OCI-LY7 (cell line): ENCODE measurements around the gene CD164L2. TPM values are rescaled to one million over a fixed set of nuclear protein-coding genes. Genes with fewer than 3 reads are reported as not detected.

Experiments
- BruUV-seq: library from RNA; stranded (reverse); fragments of 400-500 nt; replicated peaks from 2 replicates; lab custom pipeline; 2021; lab: Mats Ljungman, UMichigan
- CTCF ChIA-PET: fragments of 300-600 bp; sonication (Branson Sonifier 250); formaldehyde crosslinking; loops from one replicate; lab custom pipeline; 2022; ENCODE audit warnings: antibody characterized with exemption; ENCODE audit not compliant: unreplicated experiment; lab: Charles Lee
- POLR2A ChIA-PET: fragments of 300-600 bp; sonication (Branson Sonifier 250); formaldehyde crosslinking; loops from one replicate; lab custom pipeline; 2022; ENCODE audit warnings: antibody characterized with exemption; lab: Charles Lee
- DNase-seq: peaks from one replicate; pipeline ENCODE4 v3.0.0-alpha.2; 2015; ENCODE audit warnings: low spot score
- H2AFZ ChIP-seq: fragments of 200-600 bp; sonication (generic), shearing (Covaris generic); 2 replicates; pipeline ENCODE4 v1.6.1; 2014; ENCODE audit warnings: mild to moderate bottlenecking, antibody characterized with exemption, low read length, moderate library complexity
- H3K27ac ChIP-seq: fragments of 200-600 bp; sonication (generic); 2 replicates; pipeline ENCODE4 v1.5.1; 2014; ENCODE audit warnings: mixed run types, low read depth, mild to moderate bottlenecking, moderate library complexity, low read length, inconsistent platforms; ENCODE audit not compliant: poor library complexity, severe bottlenecking
- H3K36me3 ChIP-seq: fragments of 200-600 bp; sonication (generic); 2 replicates; pipeline ENCODE4 v1.6.1; 2014; ENCODE audit warnings: mild to moderate bottlenecking, antibody characterized with exemption, low read length, moderate library complexity, mixed read lengths; ENCODE audit not compliant: insufficient read depth
- H3K4me1 ChIP-seq: fragments of 200-600 bp; sonication (generic); 2 replicates; pipeline ENCODE4 v1.5.1; 2014; ENCODE audit warnings: mild to moderate bottlenecking, low read length; ENCODE audit not compliant: insufficient read depth, poor library complexity, severe bottlenecking
- H3K4me2 ChIP-seq: fragments of 200-600 bp; sonication (generic); 2 replicates; pipeline ENCODE4 v1.6.1; 2014; ENCODE audit warnings: mild to moderate bottlenecking, low read length
- H3K4me3 ChIP-seq: fragments of 200-600 bp; sonication (generic); 2 replicates; pipeline ENCODE4 v1.5.1; 2014; ENCODE audit warnings: mild to moderate bottlenecking, low read depth, low read length; ENCODE audit not compliant: poor library complexity, severe bottlenecking
- H3K79me2 ChIP-seq: fragments of 200-600 bp; sonication (generic); 2 replicates; pipeline ENCODE4 v1.6.1; 2016; ENCODE audit warnings: low read depth, mild to moderate bottlenecking, low read length, moderate library complexity, mixed read lengths; ENCODE audit not compliant: insufficient read depth
- H3K9me2 ChIP-seq: fragments of 200-600 bp; sonication (generic); 2 replicates; pipeline ENCODE4 v1.6.1; 2016; ENCODE audit warnings: mild to moderate bottlenecking, low read length, mixed read lengths; ENCODE audit not compliant: insufficient read depth
- H3K9me3 ChIP-seq: fragments of 200-600 bp; sonication (generic); 2 replicates; pipeline ENCODE4 v1.6.1; 2014; ENCODE audit warnings: mild to moderate bottlenecking, mixed run types, low read length, mixed read lengths
- H4K20me1 ChIP-seq: fragments of 200-600 bp; sonication (generic); 2 replicates; pipeline ENCODE4 v1.6.1; 2014; ENCODE audit warnings: mild to moderate bottlenecking, antibody characterized with exemption, low read length, moderate library complexity, mixed read lengths; ENCODE audit not compliant: insufficient read depth
- EZH2phosphoT487 ChIP-seq: fragments of 200-600 bp; sonication (generic); IDR thresholded peaks from 2 replicates; pipeline ENCODE4 v1.6.1; 2018; ENCODE audit warnings: low read depth, borderline replicate concordance, mild to moderate bottlenecking, mixed run types, antibody characterized with exemption, low read length, moderate library complexity, mixed read lengths
- intact Hi-C: fragments of 100-400 bp; cut with micrococcal nuclease; formaldehyde crosslinking; loops from one replicate; pipeline ENCODE4 v1.10.0; 2022; ENCODE audit not compliant: unreplicated experiment
- total RNA-seq, 2 experiments: library from RNA; depleted of rRNA in 1 of 2; stranded (reverse); fragments of >200 nt in 1 of 2; shearing (Covaris generic) in 1 of 2; gene quantifications; 2 replicates each; pipeline ENCODE4 v1.2.3, GENCODE V29; 2014 to 2022
- TF ChIP-seq, protein P1 (sequence below): fragments of 200-600 bp; sonication (generic); conservative IDR thresholded peaks from 2 replicates; pipeline ENCODE4 v1.5.1; 2014; ENCODE audit warnings: mild to moderate bottlenecking, antibody characterized with exemption, low read length, moderate library complexity, mixed read lengths

CD164L2 gene
- total RNA-seq, 2 experiments from 2014 or later, result not detected

DNA sequence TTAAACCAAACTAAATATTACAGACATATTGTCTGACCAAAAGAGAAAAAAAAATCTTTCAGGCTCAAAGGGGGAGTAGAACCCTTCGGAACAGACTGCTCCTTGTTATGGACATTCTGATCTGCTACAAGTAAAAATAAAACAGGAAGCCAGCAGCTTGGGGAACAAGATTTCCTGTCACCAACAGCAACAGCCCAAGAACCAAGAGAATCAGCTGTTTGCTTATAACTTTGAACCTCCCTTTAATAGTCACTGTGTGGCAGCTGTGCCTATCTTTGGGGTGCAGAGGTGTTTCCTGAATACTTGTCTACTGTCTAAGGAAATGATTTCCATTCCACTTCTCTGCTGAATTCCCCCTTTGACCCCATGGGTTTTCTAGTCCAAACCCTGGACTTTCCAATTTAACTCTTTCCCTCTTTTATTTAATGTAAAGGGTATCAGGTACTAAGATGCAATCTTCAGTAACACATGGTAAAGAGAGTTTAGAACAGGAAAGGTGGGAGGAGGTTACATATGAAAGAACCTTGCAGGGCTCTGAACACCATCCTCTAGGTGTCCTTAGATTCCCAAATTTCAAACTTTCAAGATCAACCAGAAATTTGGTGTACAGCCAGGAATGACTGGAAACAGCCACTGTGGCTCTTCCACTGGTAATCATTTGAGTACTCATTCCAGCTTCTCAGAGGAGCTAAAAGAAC lies 47.9 kb upstream of the CD164L2 start:
- CTCF ChIA-PET, result interaction anchor here (0.6 kb wide), 2 partner anchors 65 to 176 kb away, joined by 4 to 7 read pairs; no protein-coding TSS in a partner anchor
- H3K79me2 ChIP-seq, result peaks cover 83% of the 10 kb centered on the region
- H3K36me3 ChIP-seq, result peaks cover 28% of the 10 kb centered on the region
- peak overlapping the region; percentile 74 for H3K27ac ChIP-seq
- no peak overlapping the region for H2AFZ ChIP-seq
- intact Hi-C loops, result no loop called here
- H3K4me2 ChIP-seq, result peak overlapping the region; percentile 73
- peak; percentile 69 for DNase-seq
- no TSS peak for BruUV-seq
- 0 out of 2 replicates have a peak, but pooled peaks cover 12% of the 10 kb centered on the region for H4K20me1 ChIP-seq
- TF ChIP-seq, protein P1, sequence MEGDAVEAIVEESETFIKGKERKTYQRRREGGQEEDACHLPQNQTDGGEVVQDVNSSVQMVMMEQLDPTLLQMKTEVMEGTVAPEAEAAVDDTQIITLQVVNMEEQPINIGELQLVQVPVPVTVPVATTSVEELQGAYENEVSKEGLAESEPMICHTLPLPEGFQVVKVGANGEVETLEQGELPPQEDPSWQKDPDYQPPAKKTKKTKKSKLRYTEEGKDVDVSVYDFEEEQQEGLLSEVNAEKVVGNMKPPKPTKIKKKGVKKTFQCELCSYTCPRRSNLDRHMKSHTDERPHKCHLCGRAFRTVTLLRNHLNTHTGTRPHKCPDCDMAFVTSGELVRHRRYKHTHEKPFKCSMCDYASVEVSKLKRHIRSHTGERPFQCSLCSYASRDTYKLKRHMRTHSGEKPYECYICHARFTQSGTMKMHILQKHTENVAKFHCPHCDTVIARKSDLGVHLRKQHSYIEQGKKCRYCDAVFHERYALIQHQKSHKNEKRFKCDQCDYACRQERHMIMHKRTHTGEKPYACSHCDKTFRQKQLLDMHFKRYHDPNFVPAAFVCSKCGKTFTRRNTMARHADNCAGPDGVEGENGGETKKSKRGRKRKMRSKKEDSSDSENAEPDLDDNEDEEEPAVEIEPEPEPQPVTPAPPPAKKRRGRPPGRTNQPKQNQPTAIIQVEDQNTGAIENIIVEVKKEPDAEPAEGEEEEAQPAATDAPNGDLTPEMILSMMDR, result no peak
- TF ChIP-seq EZH2phosphoT487, result no peak
- peaks cover 100% of the 10 kb centered on the region for H3K4me1 ChIP-seq
- peak overlapping the region; percentile 47 for H3K4me3 ChIP-seq
- POLR2A ChIA-PET, result interaction anchor here (0.6 to 2.1 kb wide), 10 partner anchors 9 to 1250 kb away, joined by 3 to 10 read pairs (median 4); no protein-coding TSS in a partner anchor
- no peaks in the 10 kb centered on the region for H3K9me3 ChIP-seq
- H3K9me2 ChIP-seq, result no peaks in the 10 kb centered on the region

GRCh38 chr1:27429029-27429425 lies 45.9 kb upstream of the CD164L2 start:
- Histone ChIP-seq H3K9me2 (no peaks in the 10 kb centered on the region), H3K9me3 (no peaks in the 10 kb centered on the region), H3K79me2 (peaks cover 67% of the 10 kb centered on the region), H3K36me3 (peaks cover 41% of the 10 kb centered on the region), H3K4me2 (peak overlapping the region; percentile 6; the same call in 1 of the 2 replicates), H3K4me1 (peaks cover 81% of the 10 kb centered on the region), H4K20me1 (0 out of 2 replicates have a peak, but pooled peaks cover 12% of the 10 kb centered on the region), H3K27ac (peak overlapping the region; percentile 54), H3K4me3 (no peak overlapping the region), H2AFZ (no peak overlapping the region)
- TF ChIP-seq, protein P1, result no peak
- no peak for TF ChIP-seq EZH2phosphoT487
- CTCF ChIA-PET, result interaction anchor here (1.7 kb wide), 1 partner anchor 13 kb away, joined by 3 read pairs; no protein-coding TSS in a partner anchor
- intact Hi-C loops, result no loop called here
- DNase-seq, result no peak
- POLR2A ChIA-PET, result interaction anchor here (0.5 to 4.6 kb wide), 3 partner anchors 8 to 194 kb away, joined by 3 to 25 read pairs (median 4); no protein-coding TSS in a partner anchor
- no TSS peak for BruUV-seq
